Endothelial cell of umbilical vein (primary cell): Measurements from ENCODE around the gene C19orf85. TPM values are rescaled to one million over a fixed set of nuclear protein-coding genes. Genes with fewer than 3 reads are reported as not detected.

ENCODE experiments used
- BruUV-seq: library from RNA; stranded (reverse); fragments of 400-500 nt; replicated peaks from 2 replicates; lab custom pipeline; 2021; lab: Mats Ljungman, UMichigan
- CTCF ChIA-PET: fragments of 300-600, 350-600 bp; sonication (Branson Sonifier 250); formaldehyde crosslinking; loops from one replicate; lab custom pipeline; 2021; ENCODE audit warnings: antibody characterized with exemption, inconsistent platforms; lab: Charles Lee
- POLR2A ChIA-PET: fragments of 300-600, 350-600 bp; sonication (Branson Sonifier 250); formaldehyde crosslinking; loops from one replicate; lab custom pipeline; 2021; ENCODE audit warnings: antibody characterized with exemption, inconsistent platforms; lab: Charles Lee
- DNase-seq: peaks from one replicate; pipeline ENCODE4 v3.0.0-alpha.2; 2011; ENCODE audit warnings: low read depth, low spot score
- FAIRE-seq: peaks from 2 replicates; lab custom pipeline; 2011; peaks lifted over from hg19 to GRCh38; lab: Jason Lieb, UNC
- H2AFZ ChIP-seq: 2 replicates; pipeline ENCODE4 v1.6.0; 2012; ENCODE audit warnings: low read depth, low read length, control low read depth, inconsistent platforms
- H3K27ac ChIP-seq: 2 replicates; pipeline ENCODE4 v1.5.1; 2011; ENCODE audit warnings: low read depth, mild to moderate bottlenecking, control low read depth, low read length, moderate library complexity; ENCODE audit not compliant: insufficient read depth
- H3K27me3 ChIP-seq, 2 experiments: 2 replicates each; pipeline versions ENCODE4 v1.6.0 to v1.6.1; 2011; ENCODE audit warnings: low read length in 2 of 2, mixed read lengths in 1 of 2; ENCODE audit not compliant: control insufficient read depth in 2 of 2, insufficient read depth in 2 of 2
- H3K36me3 ChIP-seq, 2 experiments: 2 replicates in 1 of 2; 3 replicates in 1 of 2; pipeline ENCODE4 v1.5.1; 2011; ENCODE audit warnings: low read length in 2 of 2, mild to moderate bottlenecking in 1 of 2, moderate library complexity in 1 of 2; ENCODE audit not compliant: control insufficient read depth in 2 of 2, insufficient read depth in 2 of 2; ENCODE audit errors: extremely low read depth in 1 of 2
- H3K4me1 ChIP-seq: 3 replicates; pipeline ENCODE4 v1.5.1; 2011; ENCODE audit warnings: mild to moderate bottlenecking, low read length; ENCODE audit not compliant: control insufficient read depth, insufficient read depth; ENCODE audit errors: extremely low read depth
- H3K4me2 ChIP-seq: 2 replicates; pipeline ENCODE4 v1.6.1; 2011; ENCODE audit warnings: low read length, control low read depth, mixed read lengths; ENCODE audit not compliant: insufficient read depth
- H3K4me3 ChIP-seq, 3 experiments: fragments of 200-600 bp in 1 of 3; sonication (generic), shearing (Covaris generic) in 1 of 3; replicated peaks in 1 of 3; 2 replicates each; pipeline ENCODE4 v1.5.1; 2011 to 2016; ENCODE audit warnings: control low read depth in 3 of 3, low read length in 3 of 3, mild to moderate bottlenecking in 2 of 3, inconsistent platforms in 1 of 3, low read depth in 1 of 3, moderate library complexity in 1 of 3; ENCODE audit not compliant: insufficient read depth in 1 of 3
- H3K79me2 ChIP-seq: 2 replicates; pipeline ENCODE4 v1.6.0; 2012; ENCODE audit warnings: low read length, inconsistent platforms; ENCODE audit not compliant: control insufficient read depth, insufficient read depth
- H3K9ac ChIP-seq: replicated peaks from 2 replicates; pipeline ENCODE3; 2011; ENCODE audit warnings: low read length, control low read depth; ENCODE audit not compliant: insufficient read depth; ENCODE audit errors: extremely low read depth
- H3K9me1 ChIP-seq: replicated peaks from 3 replicates; pipeline ENCODE4 v1.6.0; 2011; ENCODE audit warnings: mild to moderate bottlenecking, low read length; ENCODE audit not compliant: control insufficient read depth, insufficient read depth; ENCODE audit errors: extremely low read depth
- H3K9me3 ChIP-seq: replicated peaks from 2 replicates; pipeline ENCODE4 v1.5.1; 2012; ENCODE audit warnings: low read length, inconsistent platforms; ENCODE audit not compliant: control insufficient read depth, insufficient read depth
- H4K20me1 ChIP-seq: replicated peaks from 2 replicates; pipeline ENCODE3; 2011; ENCODE audit warnings: mild to moderate bottlenecking, low read length; ENCODE audit not compliant: control insufficient read depth, insufficient read depth; ENCODE audit errors: extremely low read depth
- EZH2 ChIP-seq: IDR thresholded peaks from 2 replicates; pipeline ENCODE4 v1.6.1; 2012; ENCODE audit warnings: borderline replicate concordance, low read depth, mild to moderate bottlenecking, moderate library complexity, low read length, inconsistent platforms; ENCODE audit not compliant: severe bottlenecking
- FOS ChIP-seq: IDR thresholded peaks from 2 replicates; pipeline ENCODE4 v1.6.1; 2011; ENCODE audit warnings: mild to moderate bottlenecking, low read length, moderate library complexity, borderline replicate concordance; ENCODE audit not compliant: insufficient read depth
- GATA2 ChIP-seq: IDR thresholded peaks from 2 replicates; pipeline ENCODE4 v1.7.0; 2011; ENCODE audit warnings: low read depth, mild to moderate bottlenecking, moderate library complexity, mixed read lengths, low read length; ENCODE audit not compliant: insufficient read length, insufficient read depth
- JUN ChIP-seq: IDR thresholded peaks from 2 replicates; pipeline ENCODE4 v1.6.1; 2011; ENCODE audit warnings: borderline replicate concordance, low read depth; ENCODE audit not compliant: insufficient read length, insufficient read depth
- MYC ChIP-seq: IDR thresholded peaks from one replicate; pipeline ENCODE4 v1.6.1; 2011; ENCODE audit warnings: mild to moderate bottlenecking, low read depth, low read length
- POLR2A ChIP-seq: IDR thresholded peaks from 2 replicates; pipeline ENCODE4 v1.6.1; 2012; ENCODE audit warnings: low read depth, mild to moderate bottlenecking, control low read depth, low read length
- POLR2AphosphoS5 ChIP-seq: IDR thresholded peaks from 2 replicates; pipeline ENCODE4 v1.6.1; 2012; ENCODE audit warnings: low read depth, mild to moderate bottlenecking, control low read depth, low read length, moderate library complexity; ENCODE audit not compliant: insufficient read depth
- dilution Hi-C: fragments of 300-500 bp; cut with MboI; formaldehyde crosslinking; loops from one replicate; pipeline ENCODE4 v1.15.0; 2019; ENCODE audit warnings: low sequenced_read_pairs; ENCODE audit not compliant: extremely low pct_ligation_motif_present
- intact Hi-C: fragments of 100-400 bp; cut with micrococcal nuclease; formaldehyde crosslinking; loops from one replicate; pipeline ENCODE4 v1.10.0; 2022
- polyA plus RNA-seq, 4 experiments: library from polyadenylated mRNA; depleted of rRNA in 3 of 4; stranded (reverse) in 3 of 4; unstranded in 1 of 4; fragments of >200 nt; gene quantifications; 2 replicates each; pipeline versions ENCODE4 v1.2.1 to v1.2.3, GENCODE V29; 2011 to 2012; ENCODE audit warnings: missing spikeins in 1 of 4
- total RNA-seq: library from RNA; stranded (reverse); gene quantifications from 2 replicates; pipeline ENCODE4 v1.2.3, GENCODE V29; 2021
- TF ChIP-seq, protein P1 (sequence below), 2 donors: IDR thresholded peaks; 1 replicate in 1 of 2; 2 replicates in 1 of 2; pipeline ENCODE4 v1.5.1; 2011; ENCODE audit warnings: low read length in 2 of 2, mild to moderate bottlenecking in 2 of 2, moderate library complexity in 2 of 2, control low read depth in 1 of 2, inconsistent platforms in 1 of 2, low read depth in 1 of 2; ENCODE audit not compliant: insufficient read depth in 1 of 2; ENCODE audit errors: extremely low read depth in 1 of 2
- TF ChIP-seq, protein P2 (sequence below): IDR thresholded peaks from 2 replicates; pipeline ENCODE4 v1.6.1; 2011; ENCODE audit not compliant: insufficient read depth, insufficient read length

The C19orf85 gene
- total and polyA plus RNA-seq, 2 donors (not counting 3 experiments of a cell fraction or from before 2014, with no cell fraction given): not detected

DNA sequence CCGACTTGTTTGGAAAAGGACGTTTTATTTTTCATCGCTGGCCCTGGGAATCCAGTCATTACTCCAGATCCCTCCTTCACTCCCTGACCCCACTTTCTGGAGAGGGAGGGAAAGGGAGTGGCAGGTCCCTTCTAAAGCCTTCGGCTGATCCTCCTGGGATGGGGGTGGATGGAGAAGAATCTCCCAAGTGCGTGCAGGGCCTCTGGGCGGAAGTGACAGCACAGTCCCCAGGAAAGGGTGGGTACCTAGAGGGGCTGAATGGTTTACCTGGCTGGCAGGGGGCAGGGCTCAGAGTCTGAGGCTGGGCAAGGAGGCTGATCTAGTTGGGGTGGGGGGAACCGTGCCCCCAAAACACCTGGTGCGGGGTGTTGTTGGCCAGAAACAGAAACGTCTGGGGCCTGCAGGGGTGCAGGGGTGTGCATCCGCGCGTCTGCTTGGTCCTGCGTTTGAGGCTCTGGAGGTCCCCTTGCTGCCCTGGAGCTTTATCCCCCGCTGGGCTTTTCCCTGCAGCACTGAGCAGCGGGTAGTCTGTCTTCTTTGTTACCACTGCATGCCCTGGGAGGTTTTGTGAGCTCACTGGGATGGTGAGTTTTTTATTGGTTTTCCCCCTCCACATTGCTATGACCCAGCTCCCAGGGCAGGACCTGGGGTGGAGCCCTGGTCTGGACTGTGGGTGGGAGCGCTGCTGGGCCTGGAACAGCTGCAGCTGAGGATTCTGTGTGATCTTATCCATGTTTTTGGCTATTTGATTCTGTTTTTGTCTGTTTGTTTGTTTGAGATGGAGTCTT is 8.9 kb upstream of the C19orf85 start:
- Histone ChIP-seq H3K79me2 (peaks cover 5% of the 10 kb centered on the region), H4K20me1 (no peaks in the 10 kb centered on the region), H2AFZ (no peak overlapping the region), H3K4me3 (no peak overlapping the region), H3K27ac (no peak overlapping the region), H3K9me1 (no peaks in the 10 kb centered on the region), H3K9ac (no peak overlapping the region), H3K36me3 (no peaks in the 10 kb centered on the region), H3K9me3 (no peaks in the 10 kb centered on the region), H3K4me2 (no peak overlapping the region), H3K4me1 (peaks cover 10% of the 10 kb centered on the region), H3K27me3 (no peaks in the 10 kb centered on the region)
- ChIA-PET CTCF (interaction anchor here (1.2 to 6.1 kb wide), 4 partner anchors 11 to 31 kb away, joined by 3 to 62 read pairs (median 4); partner anchors contain the start of genes ISOC2 and NAT14), POLR2A (no interaction called here)
- intact Hi-C loops (no loop called here), dilution Hi-C loops (no loop called here)
- no peak for DNase-seq
- no peak for FAIRE-seq
- BruUV-seq: no TSS peak
- TF ChIP-seq POLR2A (no peak), JUN (no peak), POLR2AphosphoS5 (no peak), GATA2 (no peak), EZH2 (no peak), FOS (no peak), MYC (no peak)
- TF ChIP-seq, protein P1, sequence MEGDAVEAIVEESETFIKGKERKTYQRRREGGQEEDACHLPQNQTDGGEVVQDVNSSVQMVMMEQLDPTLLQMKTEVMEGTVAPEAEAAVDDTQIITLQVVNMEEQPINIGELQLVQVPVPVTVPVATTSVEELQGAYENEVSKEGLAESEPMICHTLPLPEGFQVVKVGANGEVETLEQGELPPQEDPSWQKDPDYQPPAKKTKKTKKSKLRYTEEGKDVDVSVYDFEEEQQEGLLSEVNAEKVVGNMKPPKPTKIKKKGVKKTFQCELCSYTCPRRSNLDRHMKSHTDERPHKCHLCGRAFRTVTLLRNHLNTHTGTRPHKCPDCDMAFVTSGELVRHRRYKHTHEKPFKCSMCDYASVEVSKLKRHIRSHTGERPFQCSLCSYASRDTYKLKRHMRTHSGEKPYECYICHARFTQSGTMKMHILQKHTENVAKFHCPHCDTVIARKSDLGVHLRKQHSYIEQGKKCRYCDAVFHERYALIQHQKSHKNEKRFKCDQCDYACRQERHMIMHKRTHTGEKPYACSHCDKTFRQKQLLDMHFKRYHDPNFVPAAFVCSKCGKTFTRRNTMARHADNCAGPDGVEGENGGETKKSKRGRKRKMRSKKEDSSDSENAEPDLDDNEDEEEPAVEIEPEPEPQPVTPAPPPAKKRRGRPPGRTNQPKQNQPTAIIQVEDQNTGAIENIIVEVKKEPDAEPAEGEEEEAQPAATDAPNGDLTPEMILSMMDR (IDR thresholded peaks at IDR 0.05; ENCODE audit: extremely low read depth in 1 of 2, insufficient read depth in 1 of 2, low read depth in 1 of 2, low read length in 2 of 2): no peak
- TF ChIP-seq, protein P2, sequence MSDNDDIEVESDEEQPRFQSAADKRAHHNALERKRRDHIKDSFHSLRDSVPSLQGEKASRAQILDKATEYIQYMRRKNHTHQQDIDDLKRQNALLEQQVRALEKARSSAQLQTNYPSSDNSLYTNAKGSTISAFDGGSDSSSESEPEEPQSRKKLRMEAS: no peak
